KG1 (cell line): ENCODE data around the gene STAT6.

ENCODE experiments used
- DNase-seq: peaks from one replicate; lab custom pipeline; 2025; lab: John Stamatoyannopoulos, UW

The STAT6 gene

GRCh38 chr12:57145460-57146059, 34.4 kb upstream of the STAT6 start:
- no peak for DNase-seq

GRCh38 chr12:57143454-57143853, 32.3 kb upstream of the STAT6 start:
- DNase-seq, result no peak

- DNase-seq, result no peak
These were observed 31.6 kb upstream of the STAT6 start for GRCh38 chr12:57142727-57143126.

- DNase-seq, result no peak
These were observed 31.0 kb upstream of the STAT6 start for GRCh38 chr12:57142121-57142520.

- no peak for DNase-seq
These were observed 30.1 kb upstream of the STAT6 start for GRCh38 chr12:57141249-57141648.

- no peak for DNase-seq
These were observed 28.9 kb upstream of the STAT6 start for GRCh38 chr12:57139796-57140649.

GRCh38 chr12:57138526-57139272, 27.5 kb upstream of the STAT6 start:
- no peak for DNase-seq

GRCh38 chr12:57135527-57136326, 24.6 kb upstream of the STAT6 start:
- no peak for DNase-seq

GRCh38 chr12:57134949-57135348, 23.8 kb upstream of the STAT6 start:
- DNase-seq, result no peak

- DNase-seq, result no peak
These were observed 22.8 kb upstream of the STAT6 start for GRCh38 chr12:57133916-57134315.

GRCh38 chr12:57133013-57133569, 21.9 kb upstream of the STAT6 start:
- no peak for DNase-seq

GRCh38 chr12:57131896-57132744, 21.0 kb upstream of the STAT6 start:
- no peak for DNase-seq

- DNase-seq, result no peak
These were observed 19.8 kb upstream of the STAT6 start for GRCh38 chr12:57130941-57131340.

- DNase-seq, result no peak
These were observed 18.7 kb upstream of the STAT6 start for GRCh38 chr12:57129889-57130288.

GRCh38 chr12:57129321-57129842, 18.2 kb upstream of the STAT6 start:
- no peak for DNase-seq

GRCh38 chr12:57128519-57129247, 17.5 kb upstream of the STAT6 start:
- DNase-seq, result no peak

GRCh38 chr12:57127726-57128518, 16.8 kb upstream of the STAT6 start, which contains the start of gene LRP1:
Gene LRP1 (plus strand): TSS chr12:57128483. CDS start chr12:57128965, 482 bp downstream.
- DNase-seq, result no peak

GRCh38 chr12:57127101-57127725, 16.1 kb upstream of the STAT6 start:
- no peak for DNase-seq
